Neural progenitor cell (in vitro differentiated cells): ENCODE data around the gene CFH. TPM values are rescaled to one million over a fixed set of nuclear protein-coding genes. Genes with fewer than 3 reads are reported as not detected.

Experiments
- DNase-seq: peaks from one replicate; pipeline ENCODE4 v3.0.0-alpha.2; 2016; ENCODE audit warnings: low spot score
- H2AFZ ChIP-seq: fragments of 200-600 bp; sonication (generic); replicated peaks from 2 replicates; pipeline ENCODE4 v1.6.1; 2016; ENCODE audit warnings: antibody characterized with exemption
- H3F3A ChIP-seq: fragments of 200-600 bp; sonication (generic); 2 replicates; pipeline ENCODE4 v1.6.1; 2016; ENCODE audit warnings: antibody characterized with exemption, low read depth
- H3K27ac ChIP-seq: fragments of 200-600 bp; sonication (generic); 2 replicates; pipeline ENCODE4 v1.5.1; 2016; ENCODE audit warnings: mild to moderate bottlenecking
- H3K27me3 ChIP-seq: fragments of 200-600 bp; sonication (generic); 2 replicates; pipeline ENCODE4 v1.6.1; 2016; ENCODE audit warnings: mild to moderate bottlenecking, moderate library complexity
- H3K36me3 ChIP-seq: fragments of 200-600 bp; sonication (generic); 2 replicates; pipeline ENCODE4 v1.5.1; 2016
- H3K4me1 ChIP-seq: fragments of 200-600 bp; sonication (generic); 2 replicates; pipeline ENCODE4 v1.6.1; 2016; ENCODE audit warnings: mixed run types
- H3K4me2 ChIP-seq: fragments of 200-600 bp; sonication (generic); 2 replicates; pipeline ENCODE4 v1.6.1; 2016
- H3K4me3 ChIP-seq: fragments of 200-600 bp; sonication (generic); 2 replicates; pipeline ENCODE4 v1.5.1; 2016
- H3K79me2 ChIP-seq: fragments of 200-600 bp; sonication (generic); 2 replicates; pipeline ENCODE4 v1.6.1; 2016; ENCODE audit warnings: low read depth
- H3K9ac ChIP-seq: fragments of 200-600 bp; sonication (generic); 2 replicates; pipeline ENCODE4 v1.6.1; 2016
- H3K9me3 ChIP-seq: fragments of 200-600 bp; sonication (generic); 2 replicates; pipeline ENCODE4 v1.5.1; 2016; ENCODE audit warnings: low read depth
- H4K20me1 ChIP-seq: fragments of 200-600 bp; sonication (generic); 2 replicates; pipeline ENCODE4 v1.6.1; 2016; ENCODE audit warnings: low read depth
- H3K27ac Mint-ChIP-seq: 3 replicates; pipeline ENCODE4 v1.8.0; 2021; ENCODE audit warnings: mixed read lengths
- H3K27me3 Mint-ChIP-seq: 2 replicates; pipeline ENCODE4 v1.8.0; 2022; ENCODE audit warnings: low read depth, mild to moderate bottlenecking, inconsistent platforms, moderate library complexity, mixed read lengths; ENCODE audit not compliant: insufficient read depth
- H3K36me3 Mint-ChIP-seq: 3 replicates; pipeline ENCODE4 v1.8.0; 2021; ENCODE audit warnings: mixed read lengths
- H3K4me1 Mint-ChIP-seq: 3 replicates; pipeline ENCODE4 v1.8.0; 2021; ENCODE audit warnings: mixed read lengths
- H3K4me3 Mint-ChIP-seq: 3 replicates; pipeline ENCODE4 v1.8.0; 2021; ENCODE audit warnings: mild to moderate bottlenecking, moderate library complexity, mixed read lengths
- H3K9me3 Mint-ChIP-seq: 3 replicates; pipeline ENCODE4 v1.8.0; 2020; ENCODE audit warnings: mixed read lengths
- EZH2 ChIP-seq: fragments of 200-600 bp; sonication (generic); IDR thresholded peaks from 2 replicates; pipeline ENCODE4 v1.6.1; 2017; ENCODE audit warnings: antibody characterized with exemption, mild to moderate bottlenecking, moderate library complexity
- EZH2phosphoT487 ChIP-seq: fragments of 200-600 bp; sonication (generic); IDR thresholded peaks from 2 replicates; pipeline ENCODE4 v1.6.1; 2017; ENCODE audit warnings: antibody characterized with exemption
- total RNA-seq: library from RNA; depleted of rRNA; stranded (reverse); fragments of >200 nt; gene quantifications from 2 replicates; pipeline ENCODE4 v1.2.3, GENCODE V29; 2015; ENCODE audit warnings: low replicate concordance
- TF ChIP-seq, protein P1 (sequence below): fragments of 200-600 bp; sonication (generic); IDR thresholded peaks from 2 replicates; pipeline ENCODE4 v1.5.1; 2017; ENCODE audit warnings: antibody characterized with exemption, mild to moderate bottlenecking

Gene CFH
- total RNA-seq, 1 donor from 2014 or later, result not detected

DNA sequence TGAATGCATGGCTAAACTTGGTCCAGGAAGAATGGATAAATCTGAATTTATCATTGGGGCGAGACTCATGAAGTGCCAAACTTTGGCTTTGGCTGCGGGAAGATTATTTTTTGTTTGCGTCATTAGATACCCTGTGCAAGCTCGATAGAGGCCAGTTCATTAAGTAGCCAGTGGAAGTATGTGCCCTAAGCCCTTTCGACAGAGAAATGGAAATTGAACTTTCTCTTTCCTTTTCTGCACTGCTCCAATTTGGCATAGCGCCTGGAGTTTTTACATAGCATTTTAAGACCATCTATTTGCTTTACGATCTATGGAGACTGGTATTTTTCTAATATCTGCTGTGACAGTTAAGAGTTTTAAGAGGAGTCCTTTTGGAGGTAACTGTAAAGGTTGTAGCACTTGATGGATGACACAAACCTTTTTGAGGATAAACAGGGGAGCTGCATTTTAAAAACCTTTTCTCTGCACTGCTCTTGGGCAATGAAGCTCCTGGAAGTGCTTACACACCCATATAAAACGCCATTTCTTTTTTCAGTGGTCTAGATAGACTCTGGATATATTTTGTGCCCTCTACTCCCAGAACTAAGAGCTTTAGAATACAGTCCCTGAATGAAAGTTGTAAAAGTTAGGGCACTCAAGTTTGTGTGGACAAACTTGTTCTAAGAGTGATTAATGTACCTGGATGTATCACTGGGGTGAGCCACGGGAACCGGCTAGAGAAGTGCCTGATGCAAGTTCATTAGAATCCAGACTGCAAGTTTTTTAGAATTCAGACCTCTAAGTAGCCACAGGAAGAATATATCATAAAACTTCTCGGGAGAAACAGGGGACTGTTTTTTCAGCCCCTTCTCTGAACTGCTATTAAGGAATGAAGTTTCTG lies 81.5 kb downstream of the CFH start:
- no peak for DNase-seq
- no peak overlapping the region for H3K27ac Mint-ChIP-seq
- Histone ChIP-seq H3K9me3 (no peaks in the 10 kb centered on the region), H3F3A (no peaks in the 10 kb centered on the region), H4K20me1 (no peaks in the 10 kb centered on the region), H3K27me3 (no peaks in the 10 kb centered on the region), H3K36me3 (no peaks in the 10 kb centered on the region), H3K4me2 (no peak overlapping the region), H3K4me1 (no peaks in the 10 kb centered on the region), H3K9ac (no peak overlapping the region), H2AFZ (peak overlapping the region; percentile 2), H3K4me3 (no peak overlapping the region), H3K27ac (no peak overlapping the region), H3K79me2 (no peaks in the 10 kb centered on the region)
- peaks cover 11% of the 10 kb centered on the region for H3K9me3 Mint-ChIP-seq
- TF ChIP-seq EZH2phosphoT487, result no peak
- no peak for TF ChIP-seq EZH2
- TF ChIP-seq, protein P1, sequence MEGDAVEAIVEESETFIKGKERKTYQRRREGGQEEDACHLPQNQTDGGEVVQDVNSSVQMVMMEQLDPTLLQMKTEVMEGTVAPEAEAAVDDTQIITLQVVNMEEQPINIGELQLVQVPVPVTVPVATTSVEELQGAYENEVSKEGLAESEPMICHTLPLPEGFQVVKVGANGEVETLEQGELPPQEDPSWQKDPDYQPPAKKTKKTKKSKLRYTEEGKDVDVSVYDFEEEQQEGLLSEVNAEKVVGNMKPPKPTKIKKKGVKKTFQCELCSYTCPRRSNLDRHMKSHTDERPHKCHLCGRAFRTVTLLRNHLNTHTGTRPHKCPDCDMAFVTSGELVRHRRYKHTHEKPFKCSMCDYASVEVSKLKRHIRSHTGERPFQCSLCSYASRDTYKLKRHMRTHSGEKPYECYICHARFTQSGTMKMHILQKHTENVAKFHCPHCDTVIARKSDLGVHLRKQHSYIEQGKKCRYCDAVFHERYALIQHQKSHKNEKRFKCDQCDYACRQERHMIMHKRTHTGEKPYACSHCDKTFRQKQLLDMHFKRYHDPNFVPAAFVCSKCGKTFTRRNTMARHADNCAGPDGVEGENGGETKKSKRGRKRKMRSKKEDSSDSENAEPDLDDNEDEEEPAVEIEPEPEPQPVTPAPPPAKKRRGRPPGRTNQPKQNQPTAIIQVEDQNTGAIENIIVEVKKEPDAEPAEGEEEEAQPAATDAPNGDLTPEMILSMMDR, result no peak
- H3K36me3 Mint-ChIP-seq, result no peaks in the 10 kb centered on the region
- no peak overlapping the region for H3K4me3 Mint-ChIP-seq
- H3K4me1 Mint-ChIP-seq, result no peaks in the 10 kb centered on the region
- H3K27me3 Mint-ChIP-seq, result no peaks in the 10 kb centered on the region

DNA sequence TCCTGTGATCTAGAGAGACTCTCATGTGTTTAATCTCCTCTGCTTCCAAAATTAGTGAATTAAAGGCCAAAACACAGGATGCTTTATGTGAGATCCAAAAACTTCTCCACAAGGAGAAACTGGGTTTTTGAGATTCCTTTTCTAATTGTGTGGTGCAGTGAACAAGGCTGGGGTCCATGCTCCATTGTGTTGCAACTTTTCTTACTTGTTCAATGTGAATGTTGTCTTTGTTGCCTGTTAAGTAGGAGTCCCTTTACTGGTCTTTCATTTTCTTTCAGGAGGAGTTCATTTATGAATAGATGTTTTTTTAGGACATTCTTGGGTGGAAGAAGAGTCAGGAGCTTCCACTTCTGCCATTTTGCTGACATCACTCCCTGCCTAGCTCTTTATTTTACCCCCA lies 82.2 kb downstream of the CFH start:
- TF ChIP-seq, protein P1, result no peak
- TF ChIP-seq EZH2phosphoT487 (no peak), EZH2 (no peak)
- Histone ChIP-seq H3K4me1 (no peaks in the 10 kb centered on the region), H3K27me3 (no peaks in the 10 kb centered on the region), H3F3A (no peaks in the 10 kb centered on the region), H3K36me3 (no peaks in the 10 kb centered on the region), H3K9ac (no peak overlapping the region), H3K4me3 (no peak overlapping the region), H3K4me2 (no peak overlapping the region), H4K20me1 (no peaks in the 10 kb centered on the region), H2AFZ (no peak overlapping the region), H3K79me2 (no peaks in the 10 kb centered on the region), H3K27ac (no peak overlapping the region), H3K9me3 (peaks cover 4% of the 10 kb centered on the region)
- H3K4me1 Mint-ChIP-seq, result no peaks in the 10 kb centered on the region
- H3K27ac Mint-ChIP-seq, result no peak overlapping the region
- H3K4me3 Mint-ChIP-seq, result no peak overlapping the region
- H3K27me3 Mint-ChIP-seq, result no peaks in the 10 kb centered on the region
- no peak for DNase-seq
- H3K36me3 Mint-ChIP-seq, result no peaks in the 10 kb centered on the region
- H3K9me3 Mint-ChIP-seq, result peaks cover 15% of the 10 kb centered on the region

GRCh38 chr1:196734460-196734859 lies 82.6 kb downstream of the CFH start:
- Histone ChIP-seq H3K4me2 (no peak overlapping the region), H4K20me1 (no peaks in the 10 kb centered on the region), H3K36me3 (no peaks in the 10 kb centered on the region), H3K4me3 (no peak overlapping the region), H3K27me3 (no peaks in the 10 kb centered on the region), H3K9ac (no peak overlapping the region), H3F3A (no peaks in the 10 kb centered on the region), H3K27ac (no peak overlapping the region), H3K4me1 (no peaks in the 10 kb centered on the region), H3K79me2 (no peaks in the 10 kb centered on the region), H2AFZ (no peak overlapping the region), H3K9me3 (peaks cover 4% of the 10 kb centered on the region)
- Mint-ChIP-seq H3K27ac (no peak overlapping the region), H3K36me3 (no peaks in the 10 kb centered on the region), H3K4me3 (no peak overlapping the region), H3K9me3 (peaks cover 19% of the 10 kb centered on the region), H3K4me1 (no peaks in the 10 kb centered on the region), H3K27me3 (no peaks in the 10 kb centered on the region)
- DNase-seq, result no peak
- TF ChIP-seq EZH2, result no peak
- TF ChIP-seq EZH2phosphoT487, result no peak
- TF ChIP-seq, protein P1, result no peak
